WTC11 (cell line): ENCODE data around the gene TNRC18. TPM values are rescaled to one million over a fixed set of nuclear protein-coding genes. Genes with fewer than 3 reads are reported as not detected.

Source experiments
- ATAC-seq: fragments of 200-7000 bp; cut with Tn5 transposase; 2 replicates; pipeline ENCODE4 v1.10.0; 2021; ENCODE audit warnings: mild to moderate bottlenecking, moderate library complexity
- CTCF ChIA-PET: fragments of 300-600 bp; sonication (Branson Sonifier 250); formaldehyde crosslinking; loops from one replicate; lab custom pipeline; 2021; ENCODE audit warnings: antibody characterized with exemption; lab: Charles Lee
- POLR2A ChIA-PET: fragments of 350-600 bp; sonication (Branson Sonifier 250); formaldehyde crosslinking; loops from one replicate; lab custom pipeline; 2021; ENCODE audit warnings: antibody characterized with exemption; lab: Charles Lee
- DNase-seq: peaks from one replicate; pipeline ENCODE4 v3.0.0; 2021; ENCODE audit warnings: low spot score
- H3K27ac Mint-ChIP-seq: 2 replicates; pipeline ENCODE4 v1.8.0; 2021; ENCODE audit warnings: mixed read lengths
- H3K27me3 Mint-ChIP-seq: 2 replicates; pipeline ENCODE4 v1.8.0; 2021; ENCODE audit warnings: low read depth, mild to moderate bottlenecking, moderate library complexity, mixed read lengths
- H3K36me3 Mint-ChIP-seq: 2 replicates; pipeline ENCODE4 v1.8.0; 2021; ENCODE audit warnings: mixed read lengths
- H3K4me1 Mint-ChIP-seq: 2 replicates; pipeline ENCODE4 v1.8.0; 2022; ENCODE audit warnings: mixed read lengths
- H3K4me3 Mint-ChIP-seq: 2 replicates; pipeline ENCODE4 v1.8.0; 2021; ENCODE audit warnings: mild to moderate bottlenecking, moderate library complexity, mixed read lengths
- H3K9me3 Mint-ChIP-seq: 2 replicates; pipeline ENCODE4 v1.8.0; 2021; ENCODE audit warnings: mixed read lengths
- ATF1 ChIP-seq: sonication (generic); formaldehyde crosslinking; IDR thresholded peaks from 2 replicates; pipeline ENCODE4 v1.8.1; 2023; ENCODE audit warnings: mild to moderate bottlenecking, moderate library complexity, missing genetic modification reagents
- FOXP1 ChIP-seq: sonication (generic); formaldehyde crosslinking; IDR thresholded peaks from 2 replicates; pipeline ENCODE4 v1.8.0; 2022; ENCODE audit warnings: missing genetic modification reagents, mild to moderate bottlenecking, moderate library complexity, borderline replicate concordance
- FOXP4 ChIP-seq: sonication (generic); formaldehyde crosslinking; IDR thresholded peaks from 2 replicates; pipeline ENCODE4 v1.8.0; 2022; ENCODE audit warnings: mild to moderate bottlenecking, missing genetic modification reagents
- IRF1 ChIP-seq: sonication (generic); formaldehyde crosslinking; IDR thresholded peaks from 2 replicates; pipeline ENCODE4 v1.8.0; 2023; ENCODE audit warnings: missing genetic modification reagents
- NFATC4 ChIP-seq: fragments of 250-450 bp; sonication (Bioruptor Pico); IDR thresholded peaks from 2 replicates; pipeline ENCODE4 v1.9.0; 2021; ENCODE audit warnings: mild to moderate bottlenecking
- NFE2L1 ChIP-seq: sonication (generic); formaldehyde crosslinking; IDR thresholded peaks from 2 replicates; pipeline ENCODE4 v1.8.1; 2023; ENCODE audit warnings: missing genetic modification reagents
- SMAD3 ChIP-seq: sonication (generic); formaldehyde crosslinking; IDR thresholded peaks from 2 replicates; pipeline ENCODE4 v1.8.0; 2022; ENCODE audit warnings: missing genetic modification reagents, mild to moderate bottlenecking, borderline replicate concordance
- USF1 ChIP-seq: sonication (generic); formaldehyde crosslinking; IDR thresholded peaks from 2 replicates; pipeline ENCODE4 v1.8.0; 2022; ENCODE audit warnings: mild to moderate bottlenecking, missing genetic modification reagents
- ZBTB21 ChIP-seq: sonication (generic); formaldehyde crosslinking; IDR thresholded peaks from 2 replicates; pipeline ENCODE4 v1.8.1; 2023; ENCODE audit warnings: mild to moderate bottlenecking, missing genetic modification reagents, borderline replicate concordance
- ZNF512 ChIP-seq: sonication (generic); formaldehyde crosslinking; IDR thresholded peaks from 2 replicates; pipeline ENCODE4 v1.8.1; 2022; ENCODE audit warnings: missing genetic modification reagents, borderline replicate concordance
- total RNA-seq: library from RNA; stranded (reverse); gene quantifications from 3 replicates; pipeline ENCODE4 v1.2.3, GENCODE V29; 2021
- TF ChIP-seq, protein P1 (sequence below): sonication (generic); formaldehyde crosslinking; IDR thresholded peaks from 2 replicates; pipeline ENCODE4 v1.8.1; 2022; ENCODE audit warnings: mild to moderate bottlenecking, missing genetic modification reagents, moderate library complexity, borderline replicate concordance
- TF ChIP-seq, protein P2 (sequence below): sonication (generic); formaldehyde crosslinking; IDR thresholded peaks from 2 replicates; pipeline ENCODE4 v1.8.1; 2022; ENCODE audit warnings: mild to moderate bottlenecking, moderate library complexity, missing genetic modification reagents
- TF ChIP-seq, protein P3 (sequence below): fragments of 250-450 bp; sonication (Bioruptor Pico); conservative IDR thresholded peaks from 2 replicates; pipeline ENCODE4 v1.9.0; 2021; ENCODE audit warnings: mild to moderate bottlenecking
- TF ChIP-seq, protein P4 (sequence below): sonication (generic); formaldehyde crosslinking; IDR thresholded peaks from 2 replicates; pipeline ENCODE4 v1.8.0; 2023; ENCODE audit warnings: missing genetic modification reagents, mild to moderate bottlenecking, borderline replicate concordance

Gene TNRC18
- total RNA-seq, 1 experiment from 2014 or later: 55.0 TPM

DNA sequence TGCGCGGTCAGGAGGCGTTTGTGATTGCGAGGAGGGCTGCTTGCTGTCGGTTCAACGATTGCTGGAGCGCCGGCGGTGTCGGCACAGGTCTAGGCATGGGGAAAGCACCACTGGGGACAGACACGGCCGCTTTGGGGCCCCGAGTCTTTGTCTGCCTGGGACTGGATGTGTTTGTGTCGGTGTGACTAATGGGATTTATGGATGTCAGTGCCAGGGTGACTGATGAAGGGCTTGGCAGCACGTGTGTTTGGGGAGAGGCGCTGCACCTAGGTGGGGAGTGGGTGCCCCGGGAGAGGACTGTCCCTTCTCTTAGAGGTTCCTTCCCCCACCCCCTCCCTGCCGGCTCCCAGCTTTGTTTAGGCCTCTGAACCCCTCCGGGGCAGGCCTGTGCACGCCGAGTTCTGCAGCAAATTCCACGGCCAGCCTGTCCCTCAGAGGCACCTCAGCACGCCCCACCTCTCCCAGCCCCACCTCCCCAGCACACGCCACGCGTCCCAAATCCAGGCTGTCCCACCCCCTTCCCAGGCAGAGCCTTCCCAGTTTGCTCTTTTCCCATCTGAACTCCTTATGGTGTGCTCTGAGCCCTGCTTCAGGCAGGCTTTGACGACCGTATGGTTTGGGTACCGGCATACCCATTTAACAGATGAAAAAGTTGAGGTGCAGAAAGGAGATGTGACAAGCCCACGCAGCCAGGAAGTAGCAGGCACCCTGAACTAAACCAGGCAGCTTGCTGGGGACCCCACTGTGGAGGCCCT is 6.4 kb upstream of the TNRC18 start:
- Mint-ChIP-seq H3K9me3 (peaks cover 9% of the 10 kb centered on the region), H3K4me3 (peak overlapping the region; percentile 88), H3K36me3 (peaks cover 12% of the 10 kb centered on the region), H3K27ac (peak overlapping the region; percentile 78; the same call in 1 of the 2 replicates), H3K27me3 (peaks cover 74% of the 10 kb centered on the region), H3K4me1 (peaks cover 18% of the 10 kb centered on the region)
- no peak for DNase-seq
- TF ChIP-seq, protein P1, sequence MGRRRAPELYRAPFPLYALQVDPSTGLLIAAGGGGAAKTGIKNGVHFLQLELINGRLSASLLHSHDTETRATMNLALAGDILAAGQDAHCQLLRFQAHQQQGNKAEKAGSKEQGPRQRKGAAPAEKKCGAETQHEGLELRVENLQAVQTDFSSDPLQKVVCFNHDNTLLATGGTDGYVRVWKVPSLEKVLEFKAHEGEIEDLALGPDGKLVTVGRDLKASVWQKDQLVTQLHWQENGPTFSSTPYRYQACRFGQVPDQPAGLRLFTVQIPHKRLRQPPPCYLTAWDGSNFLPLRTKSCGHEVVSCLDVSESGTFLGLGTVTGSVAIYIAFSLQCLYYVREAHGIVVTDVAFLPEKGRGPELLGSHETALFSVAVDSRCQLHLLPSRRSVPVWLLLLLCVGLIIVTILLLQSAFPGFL (CRISPR knock-in tag): no peak
- TF ChIP-seq SMAD3 (CRISPR knock-in tag) (no peak), IRF1 (no peak), FOXP1 (CRISPR knock-in tag) (no peak), ATF1 (CRISPR knock-in tag) (no peak), FOXP4 (no peak), ZNF512 (CRISPR knock-in tag) (no peak), ZBTB21 (no peak), NFE2L1 (CRISPR knock-in tag) (no peak), NFATC4 (CRISPR knock-in tag) (no peak), USF1 (CRISPR knock-in tag) (no peak)
- TF ChIP-seq, protein P2, sequence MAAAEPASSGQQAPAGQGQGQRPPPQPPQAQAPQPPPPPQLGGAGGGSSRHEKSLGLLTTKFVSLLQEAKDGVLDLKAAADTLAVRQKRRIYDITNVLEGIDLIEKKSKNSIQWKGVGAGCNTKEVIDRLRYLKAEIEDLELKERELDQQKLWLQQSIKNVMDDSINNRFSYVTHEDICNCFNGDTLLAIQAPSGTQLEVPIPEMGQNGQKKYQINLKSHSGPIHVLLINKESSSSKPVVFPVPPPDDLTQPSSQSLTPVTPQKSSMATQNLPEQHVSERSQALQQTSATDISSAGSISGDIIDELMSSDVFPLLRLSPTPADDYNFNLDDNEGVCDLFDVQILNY (CRISPR knock-in tag): no peak
- TF ChIP-seq, protein P3, sequence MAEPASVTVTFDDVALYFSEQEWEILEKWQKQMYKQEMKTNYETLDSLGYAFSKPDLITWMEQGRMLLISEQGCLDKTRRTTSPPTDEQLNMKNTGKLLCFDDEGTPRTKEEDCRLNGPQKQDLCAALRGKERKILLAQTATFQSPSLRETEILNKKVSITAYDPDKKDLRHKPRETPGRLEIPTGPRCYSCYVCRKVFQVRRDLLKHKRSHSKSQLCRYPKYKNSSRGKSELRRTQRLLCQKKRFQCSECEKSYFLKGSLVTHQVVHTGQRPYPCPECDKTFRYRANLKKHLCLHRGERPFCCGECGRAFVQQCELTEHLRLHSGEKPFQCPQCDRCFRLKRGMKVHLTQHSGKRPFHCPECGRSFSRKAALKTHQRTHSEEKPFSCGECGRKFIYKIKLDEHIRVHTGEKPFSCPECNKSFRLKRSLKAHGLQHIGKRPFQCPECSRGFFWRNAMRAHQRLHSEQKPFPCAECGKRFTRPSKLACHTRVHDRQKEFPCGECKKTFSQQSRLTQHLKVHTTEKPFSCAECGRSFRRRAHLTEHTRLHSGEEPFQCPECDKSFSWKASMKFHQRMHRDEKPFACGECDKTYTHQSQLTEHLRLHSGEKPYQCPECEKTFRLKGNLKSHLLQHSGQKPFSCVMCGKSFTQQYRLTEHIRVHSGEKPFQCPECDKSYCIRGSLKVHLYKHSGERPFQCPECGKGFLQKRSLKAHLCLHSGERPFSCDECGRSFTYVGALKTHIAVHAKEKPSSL (CRISPR knock-in tag): no peak
- TF ChIP-seq, protein P4, sequence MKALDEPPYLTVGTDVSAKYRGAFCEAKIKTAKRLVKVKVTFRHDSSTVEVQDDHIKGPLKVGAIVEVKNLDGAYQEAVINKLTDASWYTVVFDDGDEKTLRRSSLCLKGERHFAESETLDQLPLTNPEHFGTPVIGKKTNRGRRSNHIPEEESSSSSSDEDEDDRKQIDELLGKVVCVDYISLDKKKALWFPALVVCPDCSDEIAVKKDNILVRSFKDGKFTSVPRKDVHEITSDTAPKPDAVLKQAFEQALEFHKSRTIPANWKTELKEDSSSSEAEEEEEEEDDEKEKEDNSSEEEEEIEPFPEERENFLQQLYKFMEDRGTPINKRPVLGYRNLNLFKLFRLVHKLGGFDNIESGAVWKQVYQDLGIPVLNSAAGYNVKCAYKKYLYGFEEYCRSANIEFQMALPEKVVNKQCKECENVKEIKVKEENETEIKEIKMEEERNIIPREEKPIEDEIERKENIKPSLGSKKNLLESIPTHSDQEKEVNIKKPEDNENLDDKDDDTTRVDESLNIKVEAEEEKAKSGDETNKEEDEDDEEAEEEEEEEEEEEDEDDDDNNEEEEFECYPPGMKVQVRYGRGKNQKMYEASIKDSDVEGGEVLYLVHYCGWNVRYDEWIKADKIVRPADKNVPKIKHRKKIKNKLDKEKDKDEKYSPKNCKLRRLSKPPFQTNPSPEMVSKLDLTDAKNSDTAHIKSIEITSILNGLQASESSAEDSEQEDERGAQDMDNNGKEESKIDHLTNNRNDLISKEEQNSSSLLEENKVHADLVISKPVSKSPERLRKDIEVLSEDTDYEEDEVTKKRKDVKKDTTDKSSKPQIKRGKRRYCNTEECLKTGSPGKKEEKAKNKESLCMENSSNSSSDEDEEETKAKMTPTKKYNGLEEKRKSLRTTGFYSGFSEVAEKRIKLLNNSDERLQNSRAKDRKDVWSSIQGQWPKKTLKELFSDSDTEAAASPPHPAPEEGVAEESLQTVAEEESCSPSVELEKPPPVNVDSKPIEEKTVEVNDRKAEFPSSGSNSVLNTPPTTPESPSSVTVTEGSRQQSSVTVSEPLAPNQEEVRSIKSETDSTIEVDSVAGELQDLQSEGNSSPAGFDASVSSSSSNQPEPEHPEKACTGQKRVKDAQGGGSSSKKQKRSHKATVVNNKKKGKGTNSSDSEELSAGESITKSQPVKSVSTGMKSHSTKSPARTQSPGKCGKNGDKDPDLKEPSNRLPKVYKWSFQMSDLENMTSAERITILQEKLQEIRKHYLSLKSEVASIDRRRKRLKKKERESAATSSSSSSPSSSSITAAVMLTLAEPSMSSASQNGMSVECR: no peak
- POLR2A ChIA-PET: interaction anchor here (1.2 kb wide), 1 partner anchor 12 kb away, joined by 5 read pairs; no protein-coding TSS in a partner anchor
- CTCF ChIA-PET: interaction anchor here (0.6 to 1.3 kb wide), 2 partner anchors 145 to 222 kb away, joined by 4 to 5 read pairs; no protein-coding TSS in a partner anchor
- peak; percentile 2; the same call in 1 of the 2 replicates for ATAC-seq
